H1 (cell line): Measurements from ENCODE around the gene ZNF362. TPM values are rescaled to one million over a fixed set of nuclear protein-coding genes. Genes with fewer than 3 reads are reported as not detected.

ENCODE experiments used
- CTCF ChIA-PET: fragments of 300-600 bp; sonication (Branson Sonifier 250); formaldehyde crosslinking; loops from one replicate; lab custom pipeline; 2021; ENCODE audit not compliant: partially characterized antibody; lab: Charles Lee
- POLR2A ChIA-PET: fragments of 300-600 bp; sonication (Branson Sonifier 250); formaldehyde crosslinking; loops from one replicate; lab custom pipeline; 2021; ENCODE audit warnings: inconsistent platforms; ENCODE audit not compliant: partially characterized antibody; lab: Charles Lee
- DNase-seq, 2 experiments: peaks; one replicate each; pipeline versions ENCODE4 v3.0.0 to v3.0.0-alpha.2; 2010 to 2022; ENCODE audit warnings: low spot score in 2 of 2, low read depth in 1 of 2, mixed read lengths in 1 of 2
- FAIRE-seq: peaks from 2 replicates; lab custom pipeline; 2011; peaks lifted over from hg19 to GRCh38; lab: Jason Lieb, UNC
- H2AFZ ChIP-seq: 2 replicates; pipeline ENCODE4 v1.8.1; 2012; ENCODE audit warnings: low read length, inconsistent platforms
- H2AK5ac ChIP-seq: 2 replicates; pipeline ENCODE4 v1.6.1; 2013; ENCODE audit warnings: low read depth, low read length
- H2BK120ac ChIP-seq: replicated peaks from 2 replicates; pipeline ENCODE3; 2013; ENCODE audit warnings: low read depth, low read length, inconsistent platforms
- H2BK12ac ChIP-seq: 2 replicates; pipeline ENCODE4 v1.6.1; 2013; ENCODE audit warnings: low read depth, low read length
- H2BK15ac ChIP-seq: 2 replicates; pipeline ENCODE4 v1.6.1; 2013; ENCODE audit warnings: low read length
- H2BK20ac ChIP-seq: 2 replicates; pipeline ENCODE4 v1.6.1; 2013; ENCODE audit warnings: low read length
- H2BK5ac ChIP-seq: 2 replicates; pipeline ENCODE4 v1.6.1; 2013; ENCODE audit warnings: low read depth, low read length
- H3K14ac ChIP-seq: 2 replicates; pipeline ENCODE4 v1.6.1; 2013; ENCODE audit warnings: inconsistent platforms; ENCODE audit not compliant: insufficient read length
- H3K18ac ChIP-seq: 2 replicates; pipeline ENCODE4 v1.6.1; 2013; ENCODE audit warnings: low read length; ENCODE audit errors: extremely low read depth
- H3K23ac ChIP-seq: 2 replicates; pipeline ENCODE4 v1.6.1; 2013; ENCODE audit warnings: inconsistent platforms; ENCODE audit not compliant: insufficient read length
- H3K23me2 ChIP-seq: 2 replicates; pipeline ENCODE4 v1.6.1; 2013; ENCODE audit warnings: low read depth, low read length
- H3K27ac ChIP-seq: 2 replicates; pipeline ENCODE4 v1.6.1; 2011; ENCODE audit warnings: low read depth, low read length, inconsistent platforms
- H3K27me3 ChIP-seq, 4 experiments: replicated peaks in 1 of 4; 1 replicate in 1 of 4; 2 replicates in 3 of 4; pipeline versions ENCODE4 v1.6.1 to v1.8.1; 2011 to 2013; ENCODE audit warnings: low read length in 3 of 4, mild to moderate bottlenecking in 3 of 4, inconsistent platforms in 2 of 4, mixed read lengths in 2 of 4, moderate library complexity in 1 of 4; ENCODE audit not compliant: control insufficient read depth in 3 of 4, insufficient read depth in 3 of 4; ENCODE audit errors: extremely low read depth in 1 of 4
- H3K36me3 ChIP-seq, 4 experiments: 2 replicates each; pipeline versions ENCODE4 v1.6.1 to v1.8.1; 2011 to 2013; ENCODE audit warnings: mild to moderate bottlenecking in 4 of 4, low read length in 3 of 4, moderate library complexity in 2 of 4, control low read depth in 1 of 4, inconsistent platforms in 1 of 4; ENCODE audit not compliant: insufficient read depth in 4 of 4, control insufficient read depth in 2 of 4
- H3K4ac ChIP-seq: replicated peaks from 2 replicates; pipeline ENCODE3; 2013; ENCODE audit warnings: low read length, low read depth, mixed read lengths, inconsistent platforms; ENCODE audit not compliant: insufficient read length
- H3K4me1 ChIP-seq, 4 experiments: replicated peaks in 1 of 4; 1 replicate in 1 of 4; 2 replicates in 3 of 4; pipeline versions ENCODE4 v1.6.1 to v1.8.1; 2011 to 2013; ENCODE audit warnings: low read length in 3 of 4, inconsistent platforms in 2 of 4, mixed read lengths in 1 of 4; ENCODE audit not compliant: insufficient read depth in 4 of 4, control insufficient read depth in 3 of 4
- H3K4me2 ChIP-seq, 2 experiments: 2 replicates each; pipeline versions ENCODE4 v1.6.1 to v1.8.1; 2011 to 2013; ENCODE audit warnings: low read depth in 2 of 2, low read length in 2 of 2, control low read depth in 1 of 2, inconsistent platforms in 1 of 2, mild to moderate bottlenecking in 1 of 2; ENCODE audit not compliant: insufficient read depth in 1 of 2
- H3K4me3 ChIP-seq, 4 experiments: fragments of 200-600, 300-600 bp in 1 of 4; sonication (generic), shearing (Covaris generic), sonication (Bioruptor Twin) in 1 of 4; 2 replicates each; pipeline versions ENCODE4 v1.5.1 to v1.8.1; 2011 to 2016; ENCODE audit warnings: low read length in 4 of 4, low read depth in 3 of 4, control low read depth in 2 of 4, inconsistent platforms in 2 of 4, mild to moderate bottlenecking in 2 of 4, mixed read lengths in 1 of 4, moderate library complexity in 1 of 4; ENCODE audit not compliant: insufficient read depth in 2 of 4; ENCODE audit errors: extremely low read depth in 1 of 4
- H3K56ac ChIP-seq: replicated peaks from 2 replicates; pipeline ENCODE3; 2013; ENCODE audit warnings: low read depth, mild to moderate bottlenecking, mixed read lengths, low read length, inconsistent platforms; ENCODE audit not compliant: insufficient read length
- H3K79me1 ChIP-seq: 2 replicates; pipeline ENCODE4 v1.6.1; 2013; ENCODE audit warnings: low read depth, low read length, control low read depth
- H3K79me2 ChIP-seq, 2 experiments: 2 replicates each; pipeline versions ENCODE4 v1.6.1 to v1.8.1; 2012 to 2013; ENCODE audit warnings: low read length in 2 of 2, mild to moderate bottlenecking in 2 of 2, inconsistent platforms in 1 of 2; ENCODE audit not compliant: insufficient read depth in 2 of 2, control insufficient read depth in 1 of 2
- H3K9ac ChIP-seq, 4 experiments: replicated peaks in 1 of 4; 1 replicate in 1 of 4; 2 replicates in 3 of 4; pipeline versions ENCODE4 v1.6.1 to v1.8.1; 2011 to 2013; ENCODE audit warnings: low read depth in 3 of 4, low read length in 3 of 4, control low read depth in 2 of 4, mild to moderate bottlenecking in 2 of 4, moderate library complexity in 2 of 4, inconsistent platforms in 1 of 4; ENCODE audit errors: extremely low read depth in 1 of 4
- H3K9me3 ChIP-seq, 2 experiments: 2 replicates each; pipeline versions ENCODE4 v1.6.1 to v1.8.1; 2012 to 2013; ENCODE audit warnings: mild to moderate bottlenecking in 2 of 2, moderate library complexity in 2 of 2, control low read depth in 1 of 2, inconsistent platforms in 1 of 2, low read depth in 1 of 2, low read length in 1 of 2, mixed read lengths in 1 of 2; ENCODE audit not compliant: insufficient read depth in 2 of 2
- H4K20me1 ChIP-seq, 2 experiments: replicated peaks in 1 of 2; 2 replicates each; pipeline versions ENCODE3 to v1.8.1; 2011 to 2013; ENCODE audit warnings: inconsistent platforms in 2 of 2, low read length in 2 of 2, mild to moderate bottlenecking in 1 of 2; ENCODE audit not compliant: insufficient read depth in 2 of 2, control insufficient read depth in 1 of 2
- H4K5ac ChIP-seq: 2 replicates; pipeline ENCODE4 v1.6.1; 2013; ENCODE audit warnings: low read length, low read depth, mixed read lengths, inconsistent platforms; ENCODE audit not compliant: insufficient read length
- H4K8ac ChIP-seq: 2 replicates; pipeline ENCODE4 v1.8.0; 2013; ENCODE audit warnings: mild to moderate bottlenecking, moderate library complexity, low read length, inconsistent platforms; ENCODE audit not compliant: insufficient read depth; ENCODE audit errors: extremely low read depth
- H4K91ac ChIP-seq: replicated peaks from 2 replicates; pipeline ENCODE3; 2013; ENCODE audit warnings: low read length, mixed read lengths, inconsistent platforms; ENCODE audit not compliant: insufficient read length
- CREB1 ChIP-seq: IDR thresholded peaks from 2 replicates; pipeline ENCODE4 v1.6.1; 2012; ENCODE audit warnings: inconsistent platforms
- CTBP2 ChIP-seq: IDR thresholded peaks from 2 replicates; pipeline ENCODE4 v1.7.0; 2011; ENCODE audit warnings: borderline replicate concordance, mild to moderate bottlenecking, moderate library complexity, mixed read lengths, low read length; ENCODE audit not compliant: insufficient read depth, insufficient read length
- CTCF ChIP-seq, 3 experiments: IDR thresholded peaks; 1 replicate in 2 of 3; 2 replicates in 1 of 3; pipeline versions ENCODE4 v1.5.1 to v1.6.1; 2011; ENCODE audit warnings: low read length in 3 of 3, mild to moderate bottlenecking in 3 of 3, inconsistent platforms in 2 of 3, low read depth in 1 of 3, moderate library complexity in 1 of 3; ENCODE audit not compliant: insufficient read depth in 1 of 3; ENCODE audit errors: control extremely low read depth in 1 of 3
- HDAC2 ChIP-seq, 2 experiments: fragments of 300-600 bp in 1 of 2; sonication (generic) in 1 of 2; IDR thresholded peaks; 2 replicates each; pipeline ENCODE4 v1.6.1; 2011 to 2012; ENCODE audit warnings: low read depth in 2 of 2, low read length in 2 of 2, mild to moderate bottlenecking in 2 of 2, moderate library complexity in 2 of 2, borderline replicate concordance in 1 of 2, inconsistent platforms in 1 of 2
- JUN ChIP-seq: IDR thresholded peaks from 2 replicates; pipeline ENCODE4 v1.6.1; 2011; ENCODE audit warnings: low read depth, mild to moderate bottlenecking, improper control_type of control experiment, low read length
- KDM1A ChIP-seq: fragments of 200-600, 300-600 bp; sonication (generic); IDR thresholded peaks from 2 replicates; pipeline ENCODE4 v1.7.1; 2016; ENCODE audit warnings: mild to moderate bottlenecking, low read length, borderline replicate concordance
- MAX ChIP-seq: IDR thresholded peaks from 2 replicates; pipeline ENCODE4 v1.6.1; 2012; ENCODE audit warnings: inconsistent platforms
- SIRT6 ChIP-seq: IDR thresholded peaks from one replicate; pipeline ENCODE4 v1.7.1; 2012; ENCODE audit warnings: low read length, inconsistent platforms
- YY1 ChIP-seq: IDR thresholded peaks from 2 replicates; pipeline ENCODE4 v1.6.1; 2011; ENCODE audit warnings: low read depth, mild to moderate bottlenecking, low read length
- WGBS, 2 experiments: shearing (Covaris generic) in 1 of 2; methylation state at CpG; one replicate each; pipeline versions ENCODE4 v1.1.6 to v1.1.7; 2013 to 2015; ENCODE audit warnings: low lambda C conversion rate in 2 of 2, mixed read lengths in 2 of 2, inconsistent platforms in 1 of 2, low coverage in 1 of 2, missing lambda C conversion rate in 1 of 2; ENCODE audit not compliant: insufficient replicate concordance in 2 of 2, insufficient coverage in 1 of 2, insufficient read length in 1 of 2; ENCODE audit errors: extremely low coverage in 1 of 2, missing lambda C conversion rate in 1 of 2; 5-methylcytosine and 5-hydroxymethylcytosine counted together
- polyA plus RNA-seq, 7 experiments: library from polyadenylated mRNA; depleted of rRNA in 3 of 7; stranded (reverse) in 5 of 7; unstranded in 2 of 7; fragments of >200 nt in 5 of 7; fragments of 200-250 nt in 2 of 7; gene quantifications; 1 replicate in 5 of 7; 2 replicates in 1 of 7; 4 replicates in 1 of 7; pipeline versions ENCODE4 v1.2.1 to v1.2.3, GENCODE V29; 2011 to 2013; ENCODE audit warnings: missing spikeins in 2 of 7, mixed read lengths in 2 of 7
- total RNA-seq: library from RNA; stranded (reverse); fragmentation: NEBNext Ultra II Directional; extraction: Animal tissue kit (Norgen Biotek cat#: 25700); gene quantifications from 2 replicates; pipeline ENCODE4 v1.2.1, GENCODE V29; 2021

The ZNF362 gene
- total and polyA plus RNA-seq, 2 of the 8 experiments (the other 6 are each of a cell fraction or from before 2014, with no cell fraction given), result 24.2 to 27.8 TPM

- Histone ChIP-seq H3K14ac (no peak overlapping the region), H4K91ac (peak overlapping the region; percentile 10), H3K4me2 (no peak overlapping the region), H3K18ac (no peak overlapping the region), H4K5ac (no peak overlapping the region), H3K9ac (no peak overlapping the region), H3K23me2 (no peaks in the 10 kb centered on the region), H2AFZ (no peak overlapping the region), H3K4me1 (peaks cover 0 to 8% (median 0%) of the 10 kb centered on the region in 4 experiments; a peak in 3 of 7 replicates), H4K20me1 (peaks cover 2 to 8% of the 10 kb centered on the region in 2 experiments), H2BK5ac (no peak overlapping the region), H3K23ac (no peak overlapping the region), H3K4me3 (no peak overlapping the region), H3K79me2 (no peaks in the 10 kb centered on the region), H2BK12ac (no peak overlapping the region), H3K4ac (no peak overlapping the region), H2BK20ac (no peak overlapping the region), H3K56ac (no peak overlapping the region), H2BK120ac (no peak overlapping the region), H3K27ac (no peak overlapping the region), H3K79me1 (no peaks in the 10 kb centered on the region), H2BK15ac (no peak overlapping the region), H3K36me3 (peaks cover 0 to 12% (median 5%) of the 10 kb centered on the region in 4 experiments; a peak in 7 of 8 replicates), H4K8ac (peak overlapping the region; percentile 35; the same call in 1 of the 2 replicates), H2AK5ac (no peak overlapping the region), H3K9me3 (no peaks in the 10 kb centered on the region), H3K27me3 (0 out of 7 replicates have a peak, but pooled peaks cover 0 to 4% (median 0%) of the 10 kb centered on the region in 4 experiments)
- WGBS, 2 experiments, result 75% methylated on average over 18 of the region's 18 CpGs; no CpG with 5 or more reads in 1 of the 2 experiments
- DNase-seq, result peak; percentile 38 to 91
- POLR2A ChIA-PET, result interaction anchor here (0.6 kb wide), 1 partner anchor 160 kb away, joined by 3 read pairs; no protein-coding TSS in a partner anchor
- peak; percentile 58 for FAIRE-seq
- CTCF ChIA-PET, result interaction anchor here (0.5 to 7.8 kb wide), 49 partner anchors 8 to 314 kb away, joined by 3 to 180 read pairs (median 4); partner anchors contain the start of genes A3GALT2 and ZSCAN20
- no peak for TF ChIP-seq CREB1
- peak; percentile 81 for TF ChIP-seq YY1
- no peak for TF ChIP-seq KDM1A
- TF ChIP-seq CTBP2, result no peak
- TF ChIP-seq CTCF (IDR thresholded peaks at IDR 0.05; ENCODE audit: control extremely low read depth in 1 of 3, insufficient read depth in 1 of 3, low read depth in 1 of 3, low read length in 3 of 3), result peak; percentile 80 to 94 (median 86)
- TF ChIP-seq MAX, result peak; percentile 38; the same call in 1 of the 2 replicates
- TF ChIP-seq JUN, result no peak
- no peak for TF ChIP-seq SIRT6
- TF ChIP-seq HDAC2 (IDR thresholded peaks at IDR 0.05; ENCODE audit: borderline replicate concordance in 1 of 2, low read depth in 2 of 2, low read length in 2 of 2), result no peak
Observed at GRCh38 chr1:33298623-33299277, 42.5 kb downstream of the ZNF362 start.
